GM19452 (cell line): ENCODE measurements around the gene SLC27A1.
"Not testable (repeated sequence)": the region's sequence is repeated elsewhere in the genome, so short reads cannot be mapped to it uniquely, and the experiment has no call there.

Experiments
- ATAC-seq: cut with Tn5 transposase; IDR thresholded peaks from one replicate; pipeline ENCODE4 v1.9.1; 2021; ENCODE audit not compliant: unreplicated experiment

Gene SLC27A1

DNA sequence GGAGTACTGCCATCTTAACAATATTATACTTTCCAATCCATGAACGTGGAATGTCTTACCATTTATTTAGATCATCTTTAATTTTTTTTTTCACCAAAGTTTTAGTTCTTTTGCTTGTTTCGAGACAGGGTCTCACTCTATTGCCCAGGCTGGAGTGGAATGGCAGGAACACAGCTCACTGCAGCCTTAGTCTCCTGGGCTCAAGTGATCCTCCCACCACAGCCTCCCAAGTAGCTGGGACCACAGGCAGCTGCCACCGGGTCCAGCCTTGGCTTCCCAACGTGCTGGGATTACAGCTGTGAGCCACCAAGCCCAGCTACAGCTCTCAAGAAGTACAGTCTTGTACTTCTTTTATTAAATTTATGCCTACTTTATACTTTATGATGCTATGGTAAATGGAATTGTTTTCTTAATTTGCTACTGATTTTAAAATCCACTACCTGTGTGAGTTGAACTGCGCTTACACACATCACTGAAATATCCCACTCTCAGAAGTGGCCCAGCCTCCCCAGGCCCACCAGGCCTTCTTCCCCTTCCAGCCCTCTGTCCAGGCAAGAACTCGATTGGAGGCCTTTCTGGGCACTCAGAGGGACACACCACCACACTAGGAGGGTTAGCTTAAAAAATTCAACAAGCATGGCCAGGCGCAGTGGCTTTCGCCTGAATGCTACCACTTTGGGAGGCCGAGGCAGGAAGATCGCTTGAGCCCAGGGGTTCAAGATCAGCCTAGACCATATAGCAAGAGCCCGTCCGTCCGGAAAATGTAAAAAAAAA lies 40.1 kb downstream of the SLC27A1 start:
- ATAC-seq, result no peak

DNA sequence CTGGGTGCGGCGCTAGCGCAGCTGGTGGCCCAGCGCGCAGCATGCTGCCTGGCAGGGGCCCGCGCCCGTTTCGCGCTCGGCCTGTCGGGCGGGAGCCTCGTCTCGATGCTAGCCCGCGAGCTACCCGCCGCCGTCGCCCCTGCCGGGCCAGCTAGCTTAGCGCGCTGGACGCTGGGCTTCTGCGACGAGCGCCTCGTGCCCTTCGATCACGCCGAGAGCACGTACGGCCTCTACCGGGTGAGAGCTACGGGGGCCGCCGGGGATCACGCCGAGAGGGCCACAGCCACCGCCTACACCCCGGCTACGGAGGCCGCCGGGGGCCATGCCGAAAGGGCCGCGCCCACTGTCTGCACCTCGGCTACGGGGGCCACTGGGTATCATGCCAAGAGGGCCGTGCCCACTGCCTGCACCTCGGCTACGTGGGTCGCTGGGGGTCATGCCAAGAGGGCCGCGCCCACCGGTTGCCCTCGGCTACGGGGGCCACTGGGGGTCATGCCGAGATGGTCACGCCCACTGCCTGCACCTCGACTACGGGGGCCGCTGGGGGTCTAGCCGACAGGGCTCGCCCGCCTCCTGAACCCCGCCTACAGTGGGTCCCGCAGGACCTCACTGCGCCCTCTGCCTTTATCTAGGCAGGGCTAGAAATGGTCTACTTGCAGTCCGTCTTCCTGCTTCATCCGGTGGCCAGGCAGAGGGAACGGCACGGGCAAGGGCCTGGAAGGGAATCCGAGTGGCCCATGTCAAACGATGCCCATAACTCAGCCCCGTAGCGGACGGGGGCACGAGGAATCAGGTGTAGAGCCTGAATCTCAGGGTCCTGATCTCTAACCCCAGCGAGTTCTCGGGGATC lies 41.6 kb downstream of the SLC27A1 start:
- ATAC-seq, result peak; percentile 56

DNA sequence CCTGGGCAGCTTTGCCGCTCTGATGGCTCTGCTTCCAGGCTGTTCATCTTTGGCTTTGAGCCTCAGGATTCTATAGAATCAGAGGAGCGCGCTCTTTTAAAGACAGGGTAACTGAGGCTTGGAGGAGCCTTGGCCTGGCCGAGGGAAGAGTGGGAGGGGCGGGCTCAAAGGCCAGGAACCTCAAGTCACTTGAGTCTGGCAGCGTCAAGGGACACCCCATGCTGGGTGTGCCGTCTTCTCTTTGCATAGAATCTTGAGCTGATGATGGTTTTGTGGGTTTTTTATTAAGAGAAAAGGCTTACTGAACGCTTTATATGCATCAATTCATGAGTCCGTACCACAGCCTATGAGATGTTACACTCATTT lies 42.2 kb downstream of the SLC27A1 start:
- no peak for ATAC-seq

DNA sequence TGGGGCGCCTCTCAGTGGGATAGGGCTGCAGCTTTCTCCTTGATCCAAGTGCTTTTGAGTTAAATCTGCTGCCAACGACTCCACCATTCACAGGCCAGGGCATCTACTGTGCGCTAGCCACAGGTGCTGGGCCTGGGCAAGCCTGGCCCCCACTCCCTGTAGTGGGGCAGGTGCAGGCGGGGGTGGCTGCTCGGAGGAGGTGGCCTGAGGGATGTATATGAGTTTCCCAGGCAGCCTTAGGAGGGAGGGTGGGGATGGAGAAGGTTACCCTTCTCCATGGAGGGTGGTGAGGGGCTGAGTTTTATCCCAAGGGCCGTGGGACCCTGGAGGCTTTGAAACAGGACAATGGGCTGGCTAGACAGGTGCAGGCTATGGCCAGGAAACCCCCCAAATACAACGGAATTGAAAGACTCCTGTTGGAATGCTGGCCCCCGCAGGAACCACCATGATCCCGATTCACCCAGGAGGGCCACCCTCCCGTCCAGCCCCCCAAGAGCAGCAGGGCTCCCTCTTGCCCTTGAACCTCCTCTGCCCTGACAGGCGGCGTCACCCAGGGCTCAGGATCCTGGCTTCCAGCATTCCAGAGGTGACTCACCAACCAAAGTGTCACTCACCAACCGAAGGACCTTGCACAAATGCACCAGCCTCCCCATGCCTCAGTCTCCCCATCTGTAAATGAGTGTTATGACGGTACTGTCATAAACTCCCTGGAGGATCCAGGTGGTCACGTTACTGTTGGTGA lies 45.3 kb downstream of the SLC27A1 start:
- ATAC-seq, result no peak

DNA sequence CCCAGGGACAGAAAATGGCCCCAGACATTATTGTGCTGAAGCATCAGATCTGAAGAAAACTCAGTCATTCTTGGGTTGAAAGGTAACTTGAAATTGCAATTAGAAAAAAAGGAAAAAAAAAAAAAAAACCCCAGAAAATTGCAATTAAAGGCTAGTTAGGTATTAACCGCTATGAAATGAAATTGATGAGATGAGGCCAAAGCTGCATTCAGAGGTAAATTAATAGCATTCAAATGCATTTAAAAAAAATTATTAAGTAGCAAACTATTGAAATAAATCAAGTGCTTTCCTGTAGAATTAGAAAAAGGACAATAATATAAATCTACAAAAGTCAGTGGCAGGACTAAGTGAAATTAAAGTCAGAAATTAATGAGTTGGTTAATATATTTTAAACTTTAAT lies 47.6 kb downstream of the SLC27A1 start:
- ATAC-seq, result no peak

DNA sequence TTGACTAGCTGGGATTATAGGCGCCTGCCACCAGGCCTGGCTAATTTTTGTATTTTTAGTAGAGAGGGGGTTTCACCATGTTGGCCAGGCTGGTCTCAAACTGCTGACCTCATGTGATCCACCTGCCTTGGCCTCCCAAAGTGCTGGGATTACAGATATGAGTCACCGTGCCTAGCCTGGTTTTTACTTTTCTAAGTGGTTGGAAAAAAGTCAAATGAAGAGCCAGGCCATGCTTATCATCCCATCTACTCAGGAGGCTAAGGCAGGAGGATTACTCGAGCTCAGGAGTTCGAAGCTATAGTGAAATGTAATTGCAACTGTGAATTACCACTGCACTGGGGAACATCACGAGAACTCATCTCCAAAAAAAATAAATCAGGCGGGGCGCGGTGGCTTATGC lies 48.3 kb downstream of the SLC27A1 start:
- not testable (repeated sequence) for ATAC-seq

DNA sequence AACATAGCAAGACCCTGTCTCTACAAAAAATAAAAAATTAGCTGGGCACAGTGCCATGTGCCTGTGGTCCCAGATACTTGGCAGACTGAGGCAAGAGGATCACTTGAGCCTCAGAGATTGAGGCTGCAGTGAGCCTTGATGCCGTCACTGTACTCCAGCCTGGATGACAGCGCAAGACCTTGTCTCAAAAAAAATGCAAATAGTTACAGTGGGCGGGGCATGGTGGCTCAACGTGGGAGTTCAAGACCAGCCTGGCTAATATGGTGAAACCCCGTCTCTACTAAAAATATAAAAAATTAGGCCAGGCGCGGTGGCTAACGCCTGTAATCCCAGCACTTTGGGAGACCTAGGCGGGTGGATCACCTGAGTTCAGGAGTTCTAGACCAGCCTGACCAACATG lies 49.6 kb downstream of the SLC27A1 start:
- ATAC-seq, result no peak

DNA sequence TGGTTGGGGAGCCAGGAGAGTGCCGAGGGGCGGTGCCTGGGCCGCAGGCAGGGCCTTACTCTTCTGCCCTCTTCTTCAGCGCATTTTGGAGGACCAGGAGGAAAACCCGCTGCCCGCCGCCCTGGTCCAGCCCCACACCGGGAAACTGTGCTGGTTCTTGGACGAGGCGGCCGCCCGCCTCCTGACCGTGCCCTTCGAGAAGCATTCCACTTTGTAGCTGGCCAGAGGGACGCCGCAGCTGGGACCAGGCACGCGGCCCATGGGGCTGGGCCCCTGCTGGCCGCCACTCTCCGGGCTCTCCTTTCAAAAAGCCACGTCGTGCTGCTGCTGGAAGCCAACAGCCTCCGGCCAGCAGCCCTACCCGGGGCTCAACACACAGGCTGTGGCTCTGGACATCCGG lies 50.5 kb downstream of the SLC27A1 start:
- ATAC-seq, result no peak

DNA sequence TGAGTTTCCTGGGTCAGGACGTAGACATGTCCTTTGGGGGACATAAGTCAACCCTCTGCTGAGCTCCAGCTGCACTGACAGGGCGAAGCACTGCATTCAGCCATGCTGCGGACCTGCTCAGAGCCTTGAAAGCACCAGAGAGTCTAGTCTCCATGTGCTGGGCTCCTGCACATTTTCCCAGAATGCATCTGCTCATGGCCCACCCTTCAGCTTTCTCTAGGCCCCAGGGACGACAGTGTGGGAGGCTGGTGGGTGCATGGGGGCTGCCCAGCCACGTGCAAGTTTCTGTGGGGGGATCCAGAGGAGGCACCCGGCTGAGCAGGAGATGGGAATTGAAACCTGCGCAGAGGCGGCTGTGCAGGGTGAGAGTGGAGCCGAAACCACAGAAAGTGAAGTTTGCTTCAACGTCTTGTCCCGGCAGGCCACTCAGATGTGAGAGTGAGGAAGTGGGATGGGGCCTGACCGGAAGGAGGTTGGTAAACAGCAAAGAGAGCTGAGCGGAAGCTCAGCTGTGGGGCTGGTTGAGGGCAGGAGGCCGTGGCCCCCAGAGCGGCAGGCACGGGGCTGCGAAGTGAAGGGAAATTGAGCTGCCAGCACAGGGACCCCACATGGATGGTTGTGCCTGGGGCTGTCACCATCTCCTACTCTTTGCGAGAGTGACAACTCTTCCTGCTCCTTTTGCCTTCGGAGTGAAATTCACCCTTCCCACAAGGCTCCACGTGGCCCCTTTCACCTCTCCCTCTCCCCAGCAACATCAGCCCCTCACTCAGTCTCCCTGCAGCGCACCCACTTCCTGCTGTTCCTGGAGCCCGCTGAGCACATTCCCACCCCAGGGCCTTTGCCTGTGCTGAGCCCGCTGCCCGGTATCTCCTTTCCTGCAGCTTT lies 52.9 kb downstream of the SLC27A1 start:
- peak; percentile 73 for ATAC-seq

DNA sequence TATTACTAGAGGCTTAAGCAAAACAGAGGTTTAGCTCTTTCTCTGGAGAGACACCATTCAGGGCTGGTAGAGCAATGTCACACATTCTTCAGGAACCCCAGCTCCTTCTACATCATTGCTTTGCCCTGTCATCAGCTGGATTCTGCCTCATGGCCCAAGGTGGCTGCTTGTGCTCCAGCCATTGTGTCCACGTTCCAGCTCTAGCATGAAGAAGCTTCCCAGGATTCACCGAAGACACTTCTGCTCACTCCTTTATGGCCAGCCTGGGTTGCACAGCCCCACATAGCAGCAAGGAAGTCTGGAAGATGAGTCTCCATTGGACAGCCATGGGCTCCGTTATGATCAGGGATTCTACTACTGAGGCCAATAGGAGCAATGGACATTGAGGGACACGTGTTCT lies 54.3 kb downstream of the SLC27A1 start:
- no peak for ATAC-seq

DNA sequence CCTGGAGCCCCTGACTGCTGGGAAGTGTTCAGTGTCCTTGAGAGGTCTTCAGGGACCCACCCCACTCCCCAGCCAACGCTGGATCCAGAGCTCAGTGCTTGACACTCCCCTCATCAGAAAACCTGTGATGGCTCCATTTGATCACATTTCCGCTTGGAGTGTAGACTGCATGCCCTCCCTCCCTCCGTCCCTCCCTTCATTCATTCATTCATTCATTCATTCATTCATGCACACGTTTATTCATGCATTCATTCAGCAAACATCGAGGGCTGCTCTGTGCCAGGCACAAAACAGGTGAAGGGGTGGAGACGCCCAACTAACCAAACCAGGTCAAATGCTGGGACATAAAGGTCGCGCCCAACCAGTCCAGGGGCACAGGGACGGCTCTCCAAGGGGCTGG lies 54.8 kb downstream of the SLC27A1 start:
- ATAC-seq, result no peak

DNA sequence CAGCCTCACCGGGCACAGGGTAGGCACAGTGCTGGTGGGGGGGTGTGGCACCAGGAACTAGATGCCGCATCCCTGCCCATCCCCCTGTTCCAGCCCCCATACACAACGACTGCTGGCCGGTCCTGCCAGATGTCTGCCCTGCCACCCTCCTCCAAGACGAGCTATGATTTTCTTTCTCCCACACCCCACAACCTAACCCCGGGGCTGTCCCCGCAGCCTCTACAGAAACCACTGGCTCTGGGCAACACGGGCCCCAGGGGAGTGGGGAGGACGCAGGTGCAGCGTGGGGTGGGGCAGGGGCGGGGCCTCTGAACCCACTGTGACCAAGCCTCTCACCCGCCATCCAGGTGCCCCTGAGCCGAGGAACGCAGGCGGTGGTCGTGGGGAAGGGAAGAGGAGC lies 56.6 kb downstream of the SLC27A1 start:
- no peak for ATAC-seq

DNA sequence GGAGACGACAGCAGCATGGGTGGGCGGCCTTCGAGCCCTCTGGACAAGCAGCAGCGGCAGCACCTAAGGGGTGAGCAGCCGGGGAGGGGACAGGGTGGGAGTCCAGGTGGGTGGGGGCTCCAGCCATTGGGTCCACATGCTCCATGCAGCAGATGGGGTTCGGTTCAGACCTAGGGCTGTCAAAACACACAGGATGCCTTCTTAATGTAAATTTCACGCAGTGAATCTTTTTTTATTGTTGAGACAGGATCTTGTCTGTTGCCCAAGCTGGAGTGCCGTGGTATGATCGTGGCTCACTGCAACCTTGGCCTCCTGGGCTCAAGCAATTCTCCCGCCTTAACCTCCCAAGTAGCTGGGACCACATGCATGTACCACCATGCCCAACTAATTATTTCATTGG lies 57.0 kb downstream of the SLC27A1 start:
- ATAC-seq, result no peak

DNA sequence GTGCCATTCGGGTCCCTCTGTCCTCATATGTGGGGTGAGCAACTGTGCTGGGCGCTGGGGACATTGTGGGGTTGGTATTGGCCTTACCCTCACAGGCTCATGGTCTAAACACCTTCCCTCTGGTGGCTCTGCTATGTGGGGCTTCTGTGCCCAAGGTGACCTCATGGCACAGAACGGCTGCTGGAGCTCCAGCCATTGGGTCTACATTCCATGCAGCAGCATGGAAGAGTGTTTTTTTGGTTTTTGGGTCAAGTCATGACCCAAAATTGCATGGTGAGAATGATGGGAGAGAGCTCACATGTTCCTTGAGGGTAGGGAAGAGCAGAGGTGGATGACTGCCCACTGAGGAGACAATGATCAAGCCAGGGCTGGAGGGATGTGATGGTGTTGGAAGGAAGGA lies 58.3 kb downstream of the SLC27A1 start:
- ATAC-seq, result no peak

DNA sequence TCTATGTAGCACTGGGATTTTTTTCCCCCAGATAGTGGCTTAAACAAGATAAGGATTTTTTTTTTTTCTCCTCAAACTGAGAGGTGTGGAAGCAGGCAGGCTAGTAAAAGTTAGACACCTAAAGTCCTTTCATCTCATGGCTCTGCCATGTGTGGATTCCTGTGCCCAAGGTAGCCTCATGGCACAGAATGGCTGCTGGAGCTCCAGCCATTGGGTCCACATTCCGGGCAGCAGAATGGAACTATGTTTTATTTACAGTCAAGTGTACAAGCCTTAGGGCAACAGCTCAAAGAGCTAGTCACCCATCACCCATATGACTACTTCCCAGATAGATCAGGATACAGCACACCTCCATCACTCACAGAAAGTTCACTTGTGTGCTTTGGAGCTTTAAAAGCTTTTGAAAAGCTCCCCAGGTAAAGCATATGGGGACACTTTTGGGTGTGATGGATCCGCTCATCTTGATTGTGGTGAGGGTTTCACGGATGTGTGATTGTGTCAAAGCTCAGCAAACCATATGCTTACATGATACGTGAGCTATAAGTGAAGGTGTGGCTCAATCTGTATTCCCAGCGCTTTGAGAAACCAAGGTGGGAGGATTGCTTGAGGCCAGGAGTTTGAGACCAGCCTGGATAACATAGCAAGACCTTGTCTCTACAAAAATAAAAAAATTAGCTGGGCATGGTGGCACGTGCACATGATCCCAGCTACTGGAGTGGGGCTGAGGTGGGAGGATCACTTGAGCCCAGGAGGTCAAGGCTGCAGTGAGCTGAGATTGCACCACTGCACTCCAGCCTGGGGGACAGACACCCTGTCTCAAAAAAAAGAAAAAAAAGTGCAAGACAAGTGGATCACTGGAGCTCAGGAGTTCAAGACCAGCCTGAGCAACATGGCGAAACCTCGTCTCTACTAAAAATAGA lies 59.2 kb downstream of the SLC27A1 start:
- ATAC-seq, result no peak

DNA sequence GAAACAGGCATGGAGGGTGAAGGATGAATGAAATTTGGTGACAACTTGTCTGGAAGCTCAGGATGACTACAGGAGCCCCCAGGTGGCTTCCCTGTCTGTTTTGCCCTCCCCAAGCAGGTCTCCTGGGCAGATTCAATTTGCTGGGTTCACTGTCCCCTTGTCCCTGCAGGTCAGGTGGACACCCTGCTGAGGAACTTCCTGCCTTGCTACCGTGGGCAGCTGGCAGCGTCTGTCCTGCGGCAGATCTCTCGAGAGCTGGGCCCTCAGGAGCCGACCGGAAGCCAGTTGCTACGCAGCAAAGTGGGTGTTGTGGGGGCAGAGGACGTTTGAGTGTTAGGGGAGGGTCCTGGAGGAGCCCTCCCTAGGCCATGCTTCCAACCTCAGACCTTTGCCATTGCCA lies 60.3 kb downstream of the SLC27A1 start:
- ATAC-seq, result no peak

DNA sequence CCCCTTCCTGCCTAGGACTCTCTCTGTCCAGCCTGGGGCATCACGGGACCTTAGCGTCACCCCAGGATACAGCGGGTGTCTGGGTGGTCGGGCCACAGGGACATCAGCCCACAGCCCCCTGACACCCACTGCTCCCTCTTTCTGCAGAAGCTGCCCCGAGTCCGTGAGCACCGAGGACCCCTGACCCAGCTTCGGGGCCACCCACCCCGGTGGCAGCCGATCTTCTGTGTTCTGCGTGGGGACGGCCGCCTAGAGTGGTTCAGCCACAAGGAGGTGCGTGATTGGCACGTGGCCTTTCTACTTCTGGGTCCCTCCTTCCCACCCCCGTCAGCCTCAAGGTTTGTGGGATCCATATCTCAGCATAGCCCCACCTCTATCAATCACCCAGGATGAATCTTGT lies 61.8 kb downstream of the SLC27A1 start:
- no peak for ATAC-seq

DNA sequence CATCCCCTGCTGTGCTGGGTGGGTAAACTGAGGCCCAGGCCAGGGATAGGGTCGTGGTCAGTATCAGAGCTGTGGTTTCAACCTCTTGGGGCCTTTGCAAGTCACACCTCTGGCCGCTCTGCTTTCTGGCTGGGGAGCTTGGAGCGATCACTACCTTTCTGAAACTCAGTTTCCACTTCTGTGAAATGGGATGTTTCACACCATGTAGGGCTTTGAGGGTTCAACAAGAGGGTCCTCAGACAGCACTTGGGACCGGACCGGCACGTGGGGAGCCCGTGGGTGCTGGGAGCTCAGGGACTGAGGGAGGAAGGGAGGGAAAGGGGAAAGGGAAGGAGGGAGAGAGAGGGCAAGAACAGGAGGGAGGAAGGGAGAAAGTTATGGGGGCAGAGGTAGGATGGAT lies 62.2 kb downstream of the SLC27A1 start:
- ATAC-seq, result no peak

DNA sequence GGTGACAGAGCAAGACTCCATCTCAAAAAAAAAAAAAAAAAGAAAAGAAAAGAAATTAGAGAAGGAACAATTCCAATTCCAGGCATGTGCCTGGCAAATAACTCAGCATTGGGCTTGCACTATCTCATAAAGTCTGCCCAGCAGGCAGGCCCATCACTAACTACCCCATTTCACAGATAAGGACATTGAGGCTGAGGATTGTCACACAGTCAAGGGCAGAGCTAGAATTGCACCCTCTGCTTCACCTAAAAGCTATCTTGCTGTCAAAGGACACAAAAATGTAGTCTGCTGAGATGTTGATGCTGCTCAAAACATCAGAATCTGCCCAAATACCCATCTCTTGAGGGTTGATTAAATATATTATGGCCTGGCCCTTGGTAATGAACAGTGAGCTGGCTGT lies 64.4 kb downstream of the SLC27A1 start:
- no peak for ATAC-seq

DNA sequence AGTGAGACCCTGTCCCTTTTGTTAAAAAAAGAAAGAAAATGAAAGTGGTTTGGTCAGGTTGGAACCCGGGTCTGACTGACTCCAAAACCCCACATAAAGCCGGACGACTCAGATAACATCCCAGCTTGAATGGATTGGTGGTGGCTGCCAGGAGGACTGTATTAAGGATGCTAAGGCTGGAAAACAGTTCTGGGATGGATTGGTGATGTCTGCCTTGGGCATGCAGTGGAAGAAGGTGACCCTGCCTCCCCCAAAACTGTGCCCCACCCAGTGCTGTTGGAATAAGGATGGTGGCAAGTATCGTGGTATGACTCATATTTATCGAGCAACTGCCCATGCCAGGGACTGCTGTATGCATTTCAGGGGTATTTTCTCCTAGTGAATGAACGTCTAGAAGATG lies 66.6 kb downstream of the SLC27A1 start:
- ATAC-seq, result no peak
